ENCODE results near the gene THRA. TPM values are rescaled to one million over a fixed set of nuclear protein-coding genes. Genes with fewer than 3 reads are reported as not detected.

Gene THRA
- total and polyA plus RNA-seq, 2 of the 8 experiments (the other 6 are each of a cell fraction or from before 2014, with no cell fraction given): 6.4 to 10.2 TPM

DNA sequence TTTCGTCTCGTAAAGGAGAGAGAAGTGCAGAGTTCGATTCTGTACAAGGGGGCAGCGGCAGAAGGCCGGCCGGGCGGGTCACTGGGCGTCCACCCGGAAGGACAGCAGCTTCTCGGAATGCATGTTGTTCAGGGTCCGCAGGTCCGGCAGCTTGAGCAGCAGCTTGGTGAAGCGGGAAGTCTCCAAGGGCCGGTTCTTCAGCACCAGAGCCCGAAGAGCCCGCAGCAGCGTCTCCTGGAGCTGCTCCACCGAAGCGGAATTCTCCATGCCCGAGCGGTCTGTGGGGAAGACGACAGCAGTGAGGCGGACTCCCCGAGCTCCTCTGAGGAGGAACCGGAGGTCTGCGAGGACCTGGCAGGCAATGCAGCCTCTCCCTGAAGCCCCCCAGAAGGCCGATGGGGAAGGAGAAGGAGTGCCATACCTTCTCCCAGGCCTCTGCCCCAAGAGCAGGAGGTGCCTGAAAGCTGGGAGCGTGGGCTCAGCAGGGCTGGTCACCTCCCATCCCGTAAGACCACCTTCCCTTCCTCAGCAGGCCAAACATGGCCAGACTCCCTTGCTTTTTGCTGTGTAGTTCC, 30.3 kb downstream of the THRA start:
- FAIRE-seq (no peak), DNase-seq (ENCODE audit: low read depth in 1 of 2, low spot score in 2 of 2) (no peak)
- H4K8ac ChIP-seq (ENCODE audit: extremely low read depth, insufficient read depth, low read length): peak overlapping the region; percentile 75; the same call in 1 of the 2 replicates
- 90% methylated on average over 26 of the region's 29 CpGs; no CpG with 5 or more reads in 1 of the 2 experiments for WGBS, 2 experiments (ENCODE audit: extremely low coverage in 1 of 2, insufficient coverage in 1 of 2, insufficient read length in 1 of 2, insufficient replicate concordance in 2 of 2, low coverage in 1 of 2, low lambda C conversion rate in 2 of 2, missing lambda C conversion rate in 1 of 2)
- H3K14ac ChIP-seq (ENCODE audit: insufficient read length): no peak overlapping the region
- H4K20me1 ChIP-seq (replicated peaks in 1 of 2; ENCODE audit: control insufficient read depth in 1 of 2, insufficient read depth in 2 of 2, low read length in 2 of 2): peaks cover 0 to 1% of the 10 kb centered on the region in 2 experiments
- H3K4me1 ChIP-seq (replicated peaks in 1 of 4; ENCODE audit: control insufficient read depth in 3 of 4, insufficient read depth in 4 of 4, low read length in 3 of 4): peaks cover 1 to 28% (median 5%) of the 10 kb centered on the region in 4 experiments
- H2BK15ac ChIP-seq (ENCODE audit: low read length): no peak overlapping the region
- H3K27ac ChIP-seq (ENCODE audit: low read depth, low read length): no peak overlapping the region
- H3K23ac ChIP-seq (ENCODE audit: insufficient read length): no peak overlapping the region
- no peaks in the 10 kb centered on the region for H3K9me3 ChIP-seq (ENCODE audit: insufficient read depth in 2 of 2, low read depth in 1 of 2, low read length in 1 of 2)
- H3K79me1 ChIP-seq (ENCODE audit: low read depth, low read length): peaks cover 2% of the 10 kb centered on the region; the same call in 1 of the 2 replicates
- no peak overlapping the region for H3K9ac ChIP-seq (replicated peaks in 1 of 4; ENCODE audit: extremely low read depth in 1 of 4, low read depth in 3 of 4, low read length in 3 of 4)
- ChIA-PET CTCF (ENCODE audit: partially characterized antibody) (interaction anchor here (0.6 to 8.5 kb wide), 6 partner anchors 14 to 199 kb away, joined by 3 to 85 read pairs (median 6); no protein-coding TSS in a partner anchor), POLR2A (ENCODE audit: partially characterized antibody) (interaction anchor here (0.6 to 20.8 kb wide), 8 partner anchors 9 to 44 kb away, joined by 3 to 399 read pairs (median 4); partner anchors contain the start of genes MSL1 and THRA)
- H2BK120ac ChIP-seq (replicated peaks; ENCODE audit: low read depth, low read length): no peak overlapping the region
- no peak overlapping the region for H3K4me3 ChIP-seq (ENCODE audit: extremely low read depth in 1 of 4, insufficient read depth in 2 of 4, low read depth in 3 of 4, low read length in 4 of 4)
- H2AFZ ChIP-seq (ENCODE audit: low read length): no peak overlapping the region
- no peaks in the 10 kb centered on the region; a peak in 1 of 4 replicates for H3K79me2 ChIP-seq (ENCODE audit: control insufficient read depth in 1 of 2, insufficient read depth in 2 of 2, low read length in 2 of 2)
- no peak overlapping the region for H3K4me2 ChIP-seq (ENCODE audit: insufficient read depth in 1 of 2, low read depth in 2 of 2, low read length in 2 of 2)
- peaks cover 0 to 30% (median 14%) of the 10 kb centered on the region in 4 experiments; a peak in 5 of 8 replicates for H3K36me3 ChIP-seq (ENCODE audit: control insufficient read depth in 2 of 4, insufficient read depth in 4 of 4, low read length in 3 of 4)
- H2BK20ac ChIP-seq (ENCODE audit: low read length): no peak overlapping the region
- H4K5ac ChIP-seq (ENCODE audit: insufficient read length, low read depth, low read length): no peak overlapping the region
- H2BK12ac ChIP-seq (ENCODE audit: low read depth, low read length): no peak overlapping the region
- H3K56ac ChIP-seq (replicated peaks; ENCODE audit: insufficient read length, low read depth, low read length): no peak overlapping the region
- H4K91ac ChIP-seq (replicated peaks; ENCODE audit: insufficient read length, low read length): no peak overlapping the region
- H3K23me2 ChIP-seq (ENCODE audit: low read depth, low read length): no peaks in the 10 kb centered on the region
- no peak overlapping the region for H3K4ac ChIP-seq (replicated peaks; ENCODE audit: insufficient read length, low read depth, low read length)
- H2AK5ac ChIP-seq (ENCODE audit: low read depth, low read length): no peak overlapping the region
- no peak overlapping the region for H2BK5ac ChIP-seq (ENCODE audit: low read depth, low read length)
- no peak overlapping the region for H3K18ac ChIP-seq (ENCODE audit: extremely low read depth, low read length)
- peaks cover 0 to 4% (median under 1%) of the 10 kb centered on the region in 4 experiments; a peak in 2 of 7 replicates for H3K27me3 ChIP-seq (replicated peaks in 1 of 4; ENCODE audit: control insufficient read depth in 3 of 4, extremely low read depth in 1 of 4, insufficient read depth in 3 of 4, low read length in 3 of 4)
- TF ChIP-seq SIX5 (IDR thresholded peaks at IDR 0.05; ENCODE audit: low read depth, low read length): no peak
- no peak for TF ChIP-seq JUN (IDR thresholded peaks at IDR 0.05; ENCODE audit: low read depth, low read length)
- no peak for TF ChIP-seq BACH1 (IDR thresholded peaks at IDR 0.05; ENCODE audit: low read length)
- no peak for TF ChIP-seq HDAC6 (IDR thresholded peaks at IDR 0.05; ENCODE audit: low read depth, low read length)
- TF ChIP-seq POLR2A (IDR thresholded peaks at IDR 0.05; ENCODE audit: control extremely low read depth in 1 of 2, low read depth in 2 of 2, low read length in 2 of 2): no peak
- TF ChIP-seq SUZ12 (IDR thresholded peaks at IDR 0.05; ENCODE audit: low read length): no peak
- no peak for TF ChIP-seq RBBP5 (IDR thresholded peaks at IDR 0.05; ENCODE audit: borderline replicate concordance, low read depth, low read length)
- TF ChIP-seq GTF2F1 (IDR thresholded peaks at IDR 0.05; ENCODE audit: borderline replicate concordance, low read depth, low read length): no peak
- no peak for TF ChIP-seq TEAD4 (IDR thresholded peaks at IDR 0.05; ENCODE audit: low read depth, low read length)
- no peak for TF ChIP-seq EZH2 (IDR thresholded peaks at IDR 0.05; ENCODE audit: low read depth, low read length, severe bottlenecking)
- no peak for TF ChIP-seq SIRT6 (IDR thresholded peaks at IDR 0.05; ENCODE audit: low read length)
- no peak for TF ChIP-seq JUND (IDR thresholded peaks at IDR 0.05; ENCODE audit: low read length)
- no peak for TF ChIP-seq ZNF274 (IDR thresholded peaks at IDR 0.05; ENCODE audit: borderline replicate concordance, extremely low read depth, low read length)
- TF ChIP-seq SP2 (IDR thresholded peaks at IDR 0.05; ENCODE audit: low read length): no peak

Measured in H1 (cell line).